Fibroblast of skin of right biceps (primary cell): Measurements from ENCODE around the gene EIF4G3.

Source experiments
- DNase-seq: peaks from one replicate; pipeline ENCODE4 v3.0.0-alpha.2; 2013

Gene EIF4G3

GRCh38 chr1:20987831-20988825 lies 188.6 kb downstream of the EIF4G3 start:
- DNase-seq, result no peak

GRCh38 chr1:20983297-20983889 lies 193.3 kb downstream of the EIF4G3 start:
- DNase-seq, result no peak

GRCh38 chr1:20982316-20982715 lies 194.4 kb downstream of the EIF4G3 start:
- peak; percentile 49 for DNase-seq

GRCh38 chr1:20981915-20982314 lies 194.8 kb downstream of the EIF4G3 start:
- peak; percentile 41 for DNase-seq

GRCh38 chr1:20980051-20980450 lies 196.6 kb downstream of the EIF4G3 start:
- DNase-seq, result no peak

- DNase-seq, result peak; percentile 38
Measured at GRCh38 chr1:20978413-20978812, 198.3 kb downstream of the EIF4G3 start.

- no peak for DNase-seq
Measured at GRCh38 chr1:20975668-20976067, 201.0 kb downstream of the EIF4G3 start.

- no peak for DNase-seq
Measured at GRCh38 chr1:20974951-20975350, 201.7 kb downstream of the EIF4G3 start.

- peak; percentile 76 for DNase-seq
Measured at GRCh38 chr1:20974069-20974468, 202.6 kb downstream of the EIF4G3 start.

GRCh38 chr1:20972855-20973254 lies 203.8 kb downstream of the EIF4G3 start:
- DNase-seq, result no peak

GRCh38 chr1:20964540-20965484 lies 211.9 kb downstream of the EIF4G3 start:
- no peak for DNase-seq

- peak; percentile 12 for DNase-seq
Measured at GRCh38 chr1:20962576-20963258, 214.0 kb downstream of the EIF4G3 start.

GRCh38 chr1:20958430-20958829 lies 218.3 kb downstream of the EIF4G3 start:
- no peak for DNase-seq

GRCh38 chr1:20956272-20956671 lies 220.4 kb downstream of the EIF4G3 start:
- DNase-seq, result no peak

GRCh38 chr1:20950679-20951078 lies 226.0 kb downstream of the EIF4G3 start:
- no peak for DNase-seq

- DNase-seq, result no peak
Measured at GRCh38 chr1:20949871-20950590, 226.7 kb downstream of the EIF4G3 start.

- no peak for DNase-seq
Measured at GRCh38 chr1:20948101-20948500, 228.6 kb downstream of the EIF4G3 start.

- DNase-seq, result no peak
Measured at GRCh38 chr1:20947409-20947808, 229.3 kb downstream of the EIF4G3 start.

- no peak for DNase-seq
Measured at GRCh38 chr1:20936621-20937020, 240.1 kb downstream of the EIF4G3 start.

GRCh38 chr1:20936216-20936615 lies 240.5 kb downstream of the EIF4G3 start:
- peak; percentile 4 for DNase-seq

GRCh38 chr1:20935717-20936116 lies 241.0 kb downstream of the EIF4G3 start:
- DNase-seq, result no peak
